ENCODE measurements around the gene MMP15. TPM values are rescaled to one million over a fixed set of nuclear protein-coding genes. Genes with fewer than 3 reads are reported as not detected.
"Not testable (repeated sequence)": the region's sequence is repeated elsewhere in the genome, so short reads cannot be mapped to it uniquely, and the experiment has no call there.

MMP15 gene
- total RNA-seq, 1 donor from 2014 or later, result 5.1 TPM

DNA sequence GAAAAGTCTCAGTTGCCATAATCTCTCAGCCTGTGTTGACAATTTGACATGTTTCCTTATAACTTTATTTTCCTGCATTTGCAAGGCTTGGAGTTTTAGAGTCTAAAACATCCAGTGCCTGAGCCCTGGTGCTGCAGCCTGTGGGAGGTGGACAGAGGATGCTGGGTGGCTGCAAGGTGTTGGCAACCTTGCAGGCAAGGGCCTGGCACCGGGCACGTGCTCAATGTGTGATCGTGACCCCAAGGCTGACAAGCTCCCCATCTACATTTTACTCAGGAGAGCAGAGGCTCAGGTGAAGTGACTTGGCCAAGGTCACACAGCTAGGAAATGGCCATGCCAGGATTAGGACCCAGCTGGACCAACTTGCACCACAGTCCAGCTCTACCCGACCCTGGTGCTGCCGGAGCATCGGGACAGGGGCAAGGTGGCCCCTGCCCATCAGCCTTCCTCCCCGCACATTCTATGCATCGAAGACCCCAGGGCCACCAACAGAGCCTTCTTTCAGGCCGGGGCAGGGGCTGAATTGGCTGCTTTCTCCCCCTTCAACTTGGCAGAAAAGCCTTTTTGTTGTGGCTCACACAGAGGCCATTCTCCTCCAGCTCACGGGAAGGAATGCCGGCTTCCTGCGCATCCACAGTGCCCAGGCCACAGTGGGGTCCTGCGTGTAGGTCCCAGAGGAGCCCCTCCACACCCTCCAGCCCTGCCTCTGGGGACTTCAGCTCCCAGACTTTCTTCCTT is 23.1 kb downstream of the MMP15 start:
- DNase-seq (ENCODE audit: low read depth, low spot score), result no peak

DNA sequence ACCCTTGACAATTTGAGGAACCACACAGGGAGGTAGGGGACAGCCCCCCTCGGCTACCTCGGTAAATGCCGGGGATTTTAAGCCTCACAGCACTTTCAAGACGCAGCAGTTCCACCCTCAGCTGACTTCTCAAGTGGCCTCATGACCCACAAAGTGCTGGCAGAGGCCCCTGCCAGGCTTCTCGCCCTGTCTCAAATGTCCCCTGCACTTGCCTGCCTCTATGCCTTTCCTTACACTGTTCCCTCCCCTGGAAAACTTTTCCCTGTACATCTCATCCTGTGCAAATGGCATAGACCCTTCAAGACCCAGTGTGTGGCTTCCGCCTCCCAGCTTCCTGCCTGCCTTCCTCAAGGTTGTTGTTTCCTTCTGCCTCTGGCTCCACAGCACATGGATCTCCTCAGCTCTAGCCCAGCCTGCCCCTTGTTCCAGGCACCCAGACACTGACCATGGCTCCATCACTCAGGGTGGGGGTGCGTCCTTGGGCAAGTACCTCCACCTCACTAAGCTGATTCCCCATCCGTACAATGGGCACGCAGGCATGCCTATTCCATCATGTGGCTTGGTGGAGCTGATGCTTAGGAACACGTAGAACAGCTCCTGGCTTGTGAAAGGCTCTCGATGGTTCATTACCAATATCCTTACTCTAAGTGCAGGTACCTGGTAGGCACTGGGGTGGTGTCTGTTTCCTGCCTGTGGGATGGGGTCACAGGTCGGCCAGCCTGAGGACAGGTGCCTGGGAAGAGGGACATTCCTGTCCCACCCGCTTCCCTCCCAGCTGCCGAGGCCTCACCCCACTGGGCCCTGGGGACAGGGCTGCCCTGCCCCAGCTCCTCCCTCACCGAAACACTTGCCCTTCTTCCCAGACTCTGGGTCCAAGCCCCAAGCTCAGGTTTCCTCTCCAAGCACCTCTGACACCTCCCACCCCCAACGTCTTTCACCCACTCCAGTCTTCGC is 24.0 kb downstream of the MMP15 start:
- DNase-seq (ENCODE audit: low read depth, low spot score), result no peak

DNA sequence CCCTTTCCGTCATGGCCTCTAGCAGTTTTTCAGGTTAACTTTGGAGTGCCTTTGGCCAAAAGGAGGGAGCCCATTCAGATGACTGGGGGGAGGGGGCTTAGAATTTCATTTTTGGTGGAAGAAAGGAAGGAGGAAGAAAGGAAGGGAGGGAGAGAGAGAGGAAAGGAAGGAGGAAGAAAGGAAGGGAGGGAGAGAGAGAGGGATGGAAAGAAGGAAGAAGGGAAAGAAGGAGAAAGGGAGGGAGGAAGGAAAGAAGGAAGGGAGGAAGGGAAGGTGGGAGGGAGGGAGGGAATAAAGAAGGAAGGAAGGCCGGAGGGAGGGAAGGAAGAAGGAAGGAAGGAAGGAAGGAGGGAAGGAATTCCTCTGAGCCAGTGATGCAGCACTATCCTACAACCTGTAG is 25.7 kb downstream of the MMP15 start:
- no peak for DNase-seq (ENCODE audit: low read depth, low spot score)

DNA sequence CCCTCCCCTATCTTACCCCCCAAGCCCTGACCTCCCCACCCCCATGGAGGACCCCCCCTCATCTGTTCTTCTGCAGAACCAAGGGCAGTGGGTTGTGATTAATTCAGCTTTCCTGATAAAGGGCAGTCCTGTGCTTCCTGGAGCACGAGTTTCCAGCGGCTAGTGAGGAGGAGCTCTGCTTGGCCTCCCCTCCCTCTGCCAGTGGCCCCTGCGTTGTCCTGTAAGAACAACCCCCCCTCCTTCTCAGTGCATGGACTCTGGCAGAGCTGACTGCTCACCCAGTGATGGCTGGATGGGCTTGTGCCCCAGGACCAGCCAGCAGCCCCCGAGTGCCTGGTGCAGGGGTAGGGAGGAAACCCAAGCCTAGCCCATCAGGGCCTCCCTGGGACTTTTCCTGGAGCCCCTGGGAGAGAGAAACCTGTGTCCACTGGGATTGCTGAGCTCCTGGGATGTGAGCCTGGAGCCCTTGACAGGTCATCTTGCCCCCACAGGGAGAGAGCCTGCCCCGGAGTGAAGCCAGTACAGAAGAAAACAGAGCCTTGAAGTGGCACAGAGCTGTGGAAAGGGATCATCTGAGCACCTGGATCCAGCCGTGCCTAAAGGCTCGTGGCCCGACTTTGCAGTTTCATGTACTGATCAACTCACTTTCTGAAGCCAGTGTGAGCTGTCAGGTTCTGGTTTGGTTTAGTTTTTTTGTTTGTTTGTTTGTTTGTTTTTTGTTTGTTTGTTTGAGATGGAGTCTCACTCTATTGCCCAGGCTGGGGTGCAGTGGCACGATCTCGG is 26.5 kb downstream of the MMP15 start:
- no peak for DNase-seq (ENCODE audit: low read depth, low spot score)

DNA sequence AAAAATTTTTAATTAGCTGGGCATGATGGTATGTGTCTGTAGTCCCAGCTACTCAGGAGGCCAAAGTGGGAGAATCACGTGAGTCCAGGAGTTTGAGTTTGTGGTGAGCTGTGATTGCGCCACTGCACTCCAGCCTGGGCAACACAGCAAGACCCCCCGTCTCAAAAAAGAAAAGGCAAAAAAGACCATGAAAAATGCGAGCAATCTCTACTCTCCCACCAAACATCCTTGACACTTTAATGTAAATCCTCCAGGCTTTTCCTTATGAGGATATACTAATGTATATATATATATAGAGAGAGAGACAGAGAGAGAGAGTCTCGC is 28.1 kb downstream of the MMP15 start:
- DNase-seq (ENCODE audit: low read depth, low spot score), result no peak

DNA sequence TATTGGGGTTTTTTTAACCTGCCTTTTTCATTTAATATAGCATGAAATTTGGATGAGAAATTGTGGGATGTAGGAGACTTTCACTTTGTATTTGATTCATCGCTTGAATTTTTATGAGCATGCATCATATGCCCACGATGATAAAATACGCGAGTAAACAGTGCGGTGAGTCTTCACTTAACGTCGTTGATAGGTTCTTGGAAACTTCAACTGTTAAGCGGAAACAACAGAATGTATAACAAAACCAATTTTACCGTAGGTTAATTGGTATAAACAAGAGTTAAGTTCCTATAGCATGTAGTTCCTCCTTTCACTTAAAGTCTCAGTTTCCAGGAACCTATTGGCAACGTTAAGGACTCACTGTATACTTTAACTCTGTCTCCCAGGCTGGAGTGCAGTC is 28.7 kb downstream of the MMP15 start:
- no peak for DNase-seq (ENCODE audit: low read depth, low spot score)

DNA sequence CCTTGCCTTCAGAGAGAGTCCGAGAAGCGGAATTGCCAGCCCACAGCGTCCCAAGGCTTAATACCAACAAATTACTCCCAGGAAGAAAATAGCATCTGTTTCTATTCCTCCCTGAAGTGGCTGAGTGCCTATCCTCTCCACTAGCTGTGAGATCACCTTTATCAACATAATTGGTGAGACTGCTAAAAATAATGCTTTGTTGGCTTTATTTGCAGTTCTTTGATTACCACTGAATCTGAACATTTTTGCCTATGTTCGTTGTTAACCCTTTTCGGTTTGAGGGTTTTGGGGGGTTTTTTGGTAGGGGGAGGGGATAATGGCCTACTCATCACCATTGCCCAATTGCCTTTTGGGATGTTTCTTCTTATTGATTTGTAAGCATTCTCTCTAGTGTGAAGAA is 31.0 kb downstream of the MMP15 start:
- no peak for DNase-seq (ENCODE audit: low read depth, low spot score)

DNA sequence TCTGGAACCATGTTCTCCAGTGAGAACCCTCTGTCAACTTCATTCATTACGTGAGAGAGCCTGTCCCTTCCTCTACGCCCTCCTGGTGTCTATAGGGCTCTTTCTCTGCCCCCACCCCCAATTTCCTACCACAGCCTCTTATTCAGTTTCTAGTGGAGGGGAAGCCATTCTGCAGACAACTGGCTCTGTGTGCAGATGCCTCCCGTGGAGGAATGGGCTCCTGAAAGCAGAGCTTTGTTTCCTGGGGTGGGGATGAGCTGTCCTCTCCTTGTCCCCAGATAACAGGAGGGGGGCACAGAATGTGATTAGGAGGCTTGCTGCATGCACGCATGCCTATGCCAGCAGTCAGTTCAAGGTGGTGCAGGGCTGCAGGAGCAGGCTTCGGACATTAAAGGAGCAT is 31.6 kb downstream of the MMP15 start:
- DNase-seq (ENCODE audit: low read depth, low spot score), result no peak

DNA sequence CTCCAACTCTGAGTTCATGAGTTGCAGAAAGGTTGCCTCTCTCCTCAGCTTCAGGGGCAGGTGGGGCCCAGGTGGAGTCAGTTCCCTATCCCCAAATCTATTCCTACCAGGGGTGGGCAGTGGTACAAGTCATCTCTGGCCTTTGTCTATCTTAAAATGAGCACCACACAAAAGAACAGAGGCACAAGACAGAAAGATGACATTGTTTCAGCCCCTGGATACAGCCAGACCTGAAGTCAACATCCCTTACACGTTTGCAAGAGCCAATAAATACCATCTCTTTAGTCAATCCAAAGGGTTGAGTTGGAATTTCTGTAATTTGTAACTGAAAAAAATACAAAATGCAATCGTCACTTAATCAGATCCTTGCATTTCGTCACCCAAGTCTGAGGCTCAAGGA is 32.2 kb downstream of the MMP15 start:
- no peak for DNase-seq (ENCODE audit: low read depth, low spot score)

DNA sequence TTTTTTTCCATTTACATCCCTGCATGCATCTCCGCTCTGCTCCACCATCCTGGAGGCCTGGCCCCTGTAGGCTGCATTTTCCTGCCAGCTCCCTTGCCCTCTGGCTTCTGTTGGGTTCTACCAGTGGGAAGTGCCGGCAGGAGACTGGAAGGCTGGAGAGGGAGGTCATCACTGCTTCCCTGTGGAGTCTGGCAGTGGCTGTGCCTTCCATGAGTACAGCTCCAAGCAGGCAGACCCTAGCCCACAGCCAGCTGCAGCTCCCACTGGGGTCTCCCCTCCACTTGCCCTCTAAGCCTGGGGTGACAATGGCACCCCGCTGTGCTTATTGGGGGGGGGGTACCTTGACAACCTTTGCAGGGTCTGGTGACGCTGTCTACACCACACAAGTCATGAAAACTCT is 37.3 kb downstream of the MMP15 start:
- DNase-seq (ENCODE audit: low read depth, low spot score), result no peak

DNA sequence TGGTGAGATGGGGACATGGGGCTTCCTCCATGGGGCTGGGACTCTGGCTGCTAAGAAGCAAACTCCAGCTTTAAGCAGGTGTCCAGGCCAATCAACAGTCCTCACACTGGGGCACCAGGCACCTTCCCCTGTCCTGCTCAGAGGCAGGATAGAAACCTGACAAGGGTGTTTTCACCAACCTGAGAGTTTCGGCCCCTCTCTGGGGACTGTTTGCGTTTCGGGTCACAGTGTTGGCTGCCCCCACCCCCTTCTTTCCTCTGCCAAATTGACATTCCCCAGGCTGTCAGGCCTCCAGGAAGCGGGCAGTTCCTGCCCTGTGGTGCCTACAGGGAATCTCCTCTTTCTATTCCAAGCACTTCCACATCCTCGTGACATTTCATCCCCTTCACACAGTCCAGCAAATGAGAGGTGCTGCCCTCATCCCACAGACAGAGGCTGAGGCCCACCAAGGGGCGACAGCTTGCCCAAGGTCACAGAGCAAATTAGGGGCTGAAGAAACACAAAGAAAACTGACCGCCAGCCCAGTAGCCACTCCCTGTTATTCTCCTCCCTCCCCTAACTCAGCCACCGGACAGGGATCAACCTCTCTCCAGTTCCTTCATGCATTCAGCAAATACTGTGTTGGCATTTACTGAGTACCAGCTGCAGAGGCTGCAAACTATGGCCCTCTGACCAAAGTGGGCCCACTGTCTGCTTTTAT is 38.0 kb downstream of the MMP15 start:
- DNase-seq (ENCODE audit: low read depth, low spot score), result no peak

DNA sequence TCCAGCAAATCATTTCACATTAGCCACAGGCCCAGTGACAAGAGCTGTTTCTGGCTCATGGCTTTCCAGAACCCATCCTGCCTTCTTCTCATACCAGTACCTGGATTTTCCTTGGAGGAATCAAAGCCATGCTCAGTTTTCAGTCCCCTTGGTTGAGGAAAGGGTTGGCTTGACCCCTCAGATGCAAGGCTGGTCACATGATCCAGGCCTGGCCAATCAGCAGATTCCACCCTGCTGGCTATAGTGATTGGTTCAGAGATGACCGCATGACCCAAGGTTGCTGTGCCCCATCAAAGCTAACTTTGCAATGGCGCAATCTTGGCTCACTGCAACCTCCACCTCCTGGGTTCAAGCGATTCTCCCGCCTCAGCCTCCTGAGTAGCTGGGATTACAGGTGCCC is 45.0 kb downstream of the MMP15 start:
- DNase-seq (ENCODE audit: low read depth, low spot score), result no peak

DNA sequence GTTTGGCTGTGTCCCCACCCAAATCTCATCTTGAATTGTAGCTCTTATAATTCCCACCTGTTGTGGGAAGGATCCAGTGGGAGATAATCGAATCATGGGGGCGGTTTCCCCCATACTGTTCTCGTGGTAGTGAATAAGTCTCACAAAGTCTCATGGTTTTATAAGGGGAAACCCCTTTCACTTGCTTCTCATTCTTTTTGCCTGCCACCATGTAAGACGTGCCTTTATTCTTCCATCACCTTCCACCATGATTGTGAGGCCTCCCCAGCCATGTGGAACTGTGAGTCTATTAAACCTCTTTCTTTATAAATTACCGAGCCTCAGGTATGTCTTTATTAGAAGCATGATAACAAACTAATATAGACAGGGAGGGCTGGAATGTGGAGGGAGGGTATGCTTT is 46.6 kb downstream of the MMP15 start:
- DNase-seq (ENCODE audit: low read depth, low spot score), result not testable (repeated sequence)

DNA sequence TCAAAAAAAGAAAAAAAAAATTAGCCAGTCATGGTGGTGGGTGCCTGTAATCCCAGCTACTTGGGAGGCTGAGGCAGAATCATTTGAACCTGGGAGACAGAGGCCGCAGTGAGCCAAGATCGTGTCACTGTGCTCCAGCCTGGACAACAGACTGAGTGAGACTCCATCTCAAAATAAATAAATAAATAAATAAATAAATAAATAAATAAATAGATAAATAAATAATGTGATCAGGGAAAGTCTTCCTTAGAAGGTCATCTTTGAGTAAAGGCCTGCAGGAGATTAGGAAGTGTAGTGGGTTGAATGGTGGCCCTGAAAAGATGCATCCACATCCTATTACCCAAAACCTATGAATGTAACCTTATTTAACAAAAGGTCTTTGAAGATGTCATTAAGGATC is 47.5 kb downstream of the MMP15 start:
- not testable (repeated sequence) for DNase-seq (ENCODE audit: low read depth, low spot score)

DNA sequence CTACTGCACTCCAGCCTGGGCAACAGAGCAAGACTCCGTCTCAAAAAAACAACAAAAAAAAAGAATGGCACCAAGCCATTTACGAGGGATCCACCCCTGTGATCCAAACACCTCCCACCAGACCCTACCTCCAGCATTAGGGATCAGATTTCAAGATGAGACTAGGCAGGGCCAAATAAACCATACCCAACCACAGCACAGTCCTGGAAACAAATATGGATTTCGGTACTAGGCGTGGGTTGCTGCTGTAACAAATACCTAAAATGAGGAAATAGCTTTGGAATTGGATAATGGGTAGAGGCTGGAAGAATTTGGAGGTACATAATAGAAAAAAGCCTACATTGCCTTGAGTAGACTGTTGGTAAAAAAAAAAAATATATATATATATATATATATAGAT is 49.1 kb downstream of the MMP15 start:
- DNase-seq (ENCODE audit: low read depth, low spot score), result no peak

DNA sequence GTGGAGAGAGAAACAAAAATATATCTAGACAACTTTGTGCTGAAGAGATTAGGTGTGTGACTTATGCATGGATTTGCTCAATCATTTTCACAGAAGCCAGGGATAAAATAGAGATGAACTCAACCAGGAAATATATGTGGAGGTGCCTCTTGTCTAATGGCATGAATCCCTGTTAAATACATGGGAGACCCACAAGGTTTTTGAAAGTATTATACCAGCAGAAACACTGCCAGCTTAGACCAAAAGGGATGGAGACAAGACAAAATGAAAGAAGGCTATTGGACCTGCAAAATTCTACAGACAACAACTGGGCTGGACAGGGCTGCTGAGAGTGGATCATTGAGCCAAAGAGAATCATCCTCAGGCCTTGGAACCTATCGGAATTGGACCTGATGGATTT is 51.0 kb downstream of the MMP15 start:
- DNase-seq (ENCODE audit: low read depth, low spot score), result no peak

DNA sequence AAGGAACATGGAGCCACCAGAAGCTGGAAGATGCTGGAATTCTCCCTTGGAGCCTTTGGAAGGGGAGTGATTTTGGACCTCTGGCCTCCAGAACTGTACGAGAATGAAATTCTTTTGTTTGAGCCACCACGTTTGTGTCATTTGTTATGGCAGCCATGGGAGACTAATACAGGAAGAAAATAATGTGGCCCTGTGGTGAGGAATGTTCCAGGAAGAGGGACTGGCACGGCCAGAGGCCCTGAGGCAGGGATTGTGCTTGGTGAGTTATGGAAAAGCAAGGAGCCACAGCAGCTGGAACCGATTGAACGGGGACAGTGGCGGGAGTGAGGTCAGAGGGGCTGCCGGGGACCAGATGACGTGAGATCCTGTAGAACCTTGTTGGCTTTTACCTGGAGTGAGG is 52.2 kb downstream of the MMP15 start:
- DNase-seq (ENCODE audit: low read depth, low spot score), result no peak

DNA sequence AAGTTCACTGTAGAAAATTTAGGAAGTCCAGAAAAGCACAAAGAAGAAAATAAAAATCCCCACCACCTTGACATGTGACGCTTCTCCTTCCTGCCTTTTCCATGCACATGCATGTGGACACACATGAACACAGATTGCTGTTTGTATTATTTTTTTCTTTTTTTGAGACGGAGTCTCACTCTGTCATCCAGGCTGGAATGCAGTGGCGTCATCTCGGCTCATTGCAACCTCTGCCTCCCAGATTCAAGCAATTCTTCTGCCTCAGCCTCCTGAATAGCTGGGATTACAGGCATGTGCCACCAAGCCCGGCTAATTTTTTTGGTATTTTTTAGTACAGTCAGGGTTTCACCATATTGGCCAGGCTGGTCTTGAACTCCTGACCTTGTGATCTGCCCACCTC is 55.1 kb downstream of the MMP15 start:
- DNase-seq (ENCODE audit: low read depth, low spot score), result not testable (repeated sequence)

DNA sequence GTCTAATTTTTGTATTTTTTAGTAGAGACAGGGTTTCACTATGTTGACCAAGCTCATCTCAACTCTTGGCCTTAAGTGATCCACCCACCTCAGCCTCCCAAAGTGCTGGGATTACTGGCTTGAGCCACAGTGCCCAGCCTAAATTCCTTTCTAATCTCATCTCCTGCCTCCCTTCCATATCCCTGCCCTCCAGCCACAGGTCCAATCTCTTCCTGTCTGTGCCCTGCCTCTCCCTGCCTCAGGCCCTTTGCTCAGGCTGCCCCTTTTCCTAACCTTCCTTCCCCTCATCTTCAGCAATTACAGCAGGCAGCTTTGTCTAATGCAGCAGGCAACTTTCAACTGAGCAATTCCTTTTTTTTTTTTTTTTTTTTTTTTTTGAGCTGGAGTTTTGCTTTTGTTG is 56.8 kb downstream of the MMP15 start:
- no peak for DNase-seq (ENCODE audit: low read depth, low spot score)

DNA sequence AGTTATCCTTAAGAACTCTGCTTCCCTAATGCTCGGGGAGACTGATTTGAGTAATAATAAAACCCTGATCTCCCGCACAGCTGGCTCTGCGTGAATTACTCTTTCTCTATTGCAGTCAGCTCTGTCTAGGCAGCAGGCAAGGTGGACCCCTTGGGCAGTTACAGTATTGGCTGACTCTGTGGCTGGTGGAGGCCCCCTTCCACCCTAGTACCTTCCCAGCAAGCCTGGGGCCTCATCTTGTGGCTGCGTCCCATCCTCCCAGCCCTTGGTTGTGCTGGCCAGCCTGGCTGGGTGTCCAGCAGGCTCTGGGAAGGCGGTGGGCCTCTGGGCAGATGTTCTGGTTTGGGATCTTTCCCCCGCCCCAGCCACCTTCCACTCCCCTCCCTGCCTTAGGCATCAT is 59.1 kb downstream of the MMP15 start:
- no peak for DNase-seq (ENCODE audit: low read depth, low spot score)

DNA sequence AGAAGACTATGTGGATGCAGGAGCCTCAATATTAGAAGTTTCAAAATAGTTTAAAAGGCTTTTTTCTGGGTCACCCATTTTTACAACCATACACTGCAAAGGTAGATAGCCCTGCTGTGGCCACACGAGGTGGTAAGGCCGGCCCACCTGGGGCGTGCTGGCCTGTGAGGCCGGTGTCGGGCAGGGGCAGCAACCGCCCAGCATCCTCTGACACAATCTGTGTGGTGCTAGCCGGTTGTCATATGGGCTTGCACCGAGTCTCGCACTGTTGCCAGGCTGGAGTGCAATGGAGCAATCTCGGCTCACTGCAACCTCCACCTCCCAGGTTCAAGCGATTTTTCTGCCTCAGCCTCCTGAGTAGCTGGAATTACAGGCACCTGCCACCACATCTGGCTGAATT is 59.6 kb downstream of the MMP15 start:
- no peak for DNase-seq (ENCODE audit: low read depth, low spot score)
